PFSK-1 (cell line): ENCODE results near the gene NTRK1.

Experiments used
- FOXP2 ChIP-seq: optimal IDR thresholded peaks from 2 replicates; pipeline ENCODE3; 2011; ENCODE audit warnings: borderline replicate concordance, control low read depth, inconsistent platforms; ENCODE audit not compliant: insufficient read depth; ENCODE audit errors: extremely low read length, extremely low read depth
- POLR2AphosphoS5 ChIP-seq: IDR thresholded peaks from 2 replicates; pipeline ENCODE4 v1.6.1; 2012; ENCODE audit warnings: low read depth, mild to moderate bottlenecking, control low read depth, low read length, moderate library complexity
- SIN3A ChIP-seq: IDR thresholded peaks from 2 replicates; pipeline ENCODE4 v1.6.1; 2012; ENCODE audit warnings: mild to moderate bottlenecking, low read length, moderate library complexity, borderline replicate concordance; ENCODE audit not compliant: insufficient read depth
- TAF1 ChIP-seq: IDR thresholded peaks from 2 replicates; pipeline ENCODE4 v1.6.1; 2012; ENCODE audit warnings: low read length, control low read depth, borderline replicate concordance; ENCODE audit not compliant: insufficient read depth
- TF ChIP-seq, protein P1 (sequence below), 2 experiments: IDR thresholded peaks; 2 replicates each; pipeline versions ENCODE4 v1.6.1 to v1.8.0; 2011 to 2012; ENCODE audit warnings: low read depth in 2 of 2, low read length in 2 of 2, control low read depth in 1 of 2, inconsistent platforms in 1 of 2, mild to moderate bottlenecking in 1 of 2, moderate library complexity in 1 of 2; ENCODE audit not compliant: insufficient read depth in 1 of 2

Gene NTRK1

DNA sequence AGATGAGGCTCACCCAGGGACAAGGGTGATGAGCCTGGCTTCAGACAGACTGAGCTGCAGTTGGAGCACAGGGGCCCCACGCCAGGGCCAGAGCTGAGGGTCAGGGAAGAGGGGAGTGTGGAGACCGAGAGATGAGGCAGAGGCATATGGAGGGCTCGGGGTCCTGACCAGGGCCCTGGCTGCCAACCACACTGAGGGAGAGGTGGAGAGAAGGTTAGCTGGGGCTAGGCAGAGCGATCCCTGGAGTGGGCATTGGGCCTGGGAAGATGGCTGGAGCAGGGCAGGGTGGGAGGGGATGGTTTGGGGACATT lies 40.9 kb downstream of the NTRK1 start:
- TF ChIP-seq TAF1 (no peak), POLR2AphosphoS5 (no peak), FOXP2 (no peak), SIN3A (no peak)
- TF ChIP-seq, protein P1, sequence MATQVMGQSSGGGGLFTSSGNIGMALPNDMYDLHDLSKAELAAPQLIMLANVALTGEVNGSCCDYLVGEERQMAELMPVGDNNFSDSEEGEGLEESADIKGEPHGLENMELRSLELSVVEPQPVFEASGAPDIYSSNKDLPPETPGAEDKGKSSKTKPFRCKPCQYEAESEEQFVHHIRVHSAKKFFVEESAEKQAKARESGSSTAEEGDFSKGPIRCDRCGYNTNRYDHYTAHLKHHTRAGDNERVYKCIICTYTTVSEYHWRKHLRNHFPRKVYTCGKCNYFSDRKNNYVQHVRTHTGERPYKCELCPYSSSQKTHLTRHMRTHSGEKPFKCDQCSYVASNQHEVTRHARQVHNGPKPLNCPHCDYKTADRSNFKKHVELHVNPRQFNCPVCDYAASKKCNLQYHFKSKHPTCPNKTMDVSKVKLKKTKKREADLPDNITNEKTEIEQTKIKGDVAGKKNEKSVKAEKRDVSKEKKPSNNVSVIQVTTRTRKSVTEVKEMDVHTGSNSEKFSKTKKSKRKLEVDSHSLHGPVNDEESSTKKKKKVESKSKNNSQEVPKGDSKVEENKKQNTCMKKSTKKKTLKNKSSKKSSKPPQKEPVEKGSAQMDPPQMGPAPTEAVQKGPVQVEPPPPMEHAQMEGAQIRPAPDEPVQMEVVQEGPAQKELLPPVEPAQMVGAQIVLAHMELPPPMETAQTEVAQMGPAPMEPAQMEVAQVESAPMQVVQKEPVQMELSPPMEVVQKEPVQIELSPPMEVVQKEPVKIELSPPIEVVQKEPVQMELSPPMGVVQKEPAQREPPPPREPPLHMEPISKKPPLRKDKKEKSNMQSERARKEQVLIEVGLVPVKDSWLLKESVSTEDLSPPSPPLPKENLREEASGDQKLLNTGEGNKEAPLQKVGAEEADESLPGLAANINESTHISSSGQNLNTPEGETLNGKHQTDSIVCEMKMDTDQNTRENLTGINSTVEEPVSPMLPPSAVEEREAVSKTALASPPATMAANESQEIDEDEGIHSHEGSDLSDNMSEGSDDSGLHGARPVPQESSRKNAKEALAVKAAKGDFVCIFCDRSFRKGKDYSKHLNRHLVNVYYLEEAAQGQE (IDR thresholded peaks at IDR 0.05; ENCODE audit: insufficient read depth in 1 of 2, low read depth in 2 of 2, low read length in 2 of 2): no peak

DNA sequence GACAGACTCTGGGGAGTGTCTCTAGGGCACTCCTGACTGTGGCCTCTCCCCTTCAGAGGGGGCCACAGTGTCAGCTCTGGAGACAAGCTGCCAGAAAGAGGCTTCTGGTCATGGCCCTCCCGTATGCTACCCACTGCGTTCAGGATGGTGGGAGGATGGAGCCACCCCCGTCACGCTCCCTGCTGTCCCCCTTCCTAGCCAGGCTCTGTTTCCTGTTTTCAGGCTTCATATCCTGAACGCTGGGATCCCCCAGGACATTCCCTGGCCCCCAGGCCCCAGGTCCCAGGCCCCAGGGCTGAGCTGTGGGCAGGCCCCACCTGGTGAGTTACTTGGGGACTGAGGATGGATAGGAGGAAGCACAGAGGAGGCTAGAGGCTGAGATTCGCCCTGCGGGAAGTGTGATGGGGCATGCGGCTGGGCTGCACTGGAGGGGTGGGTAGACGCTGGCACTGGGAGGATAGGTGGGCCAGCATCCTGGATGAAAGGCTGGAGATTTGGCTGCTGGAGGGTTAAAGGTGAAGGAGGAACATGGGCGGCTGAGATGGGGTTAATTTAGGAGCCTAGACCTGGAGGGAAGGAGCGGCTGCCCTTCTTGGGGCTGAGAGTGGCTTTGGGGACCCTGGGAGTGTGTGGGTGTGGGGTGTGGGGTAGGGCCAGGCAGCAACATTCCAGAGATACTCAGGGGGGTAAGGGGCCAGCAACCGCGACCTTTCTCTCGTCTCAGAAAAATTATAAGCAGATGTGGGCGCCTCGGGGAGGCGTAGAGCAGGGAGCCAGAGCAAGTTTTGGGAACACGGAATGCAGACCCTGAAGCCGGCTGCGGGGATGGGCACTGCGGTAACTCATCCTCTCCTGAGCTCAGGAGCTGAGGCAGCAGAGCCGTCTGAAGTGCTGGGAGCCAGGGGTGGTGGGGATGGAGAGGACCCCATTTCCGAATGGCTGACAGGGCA lies 41.6 kb downstream of the NTRK1 start:
- TF ChIP-seq, protein P1 (IDR thresholded peaks at IDR 0.05; ENCODE audit: insufficient read depth in 1 of 2, low read depth in 2 of 2, low read length in 2 of 2): no peak
- TF ChIP-seq FOXP2 (no peak), TAF1 (no peak), POLR2AphosphoS5 (no peak), SIN3A (no peak)

DNA sequence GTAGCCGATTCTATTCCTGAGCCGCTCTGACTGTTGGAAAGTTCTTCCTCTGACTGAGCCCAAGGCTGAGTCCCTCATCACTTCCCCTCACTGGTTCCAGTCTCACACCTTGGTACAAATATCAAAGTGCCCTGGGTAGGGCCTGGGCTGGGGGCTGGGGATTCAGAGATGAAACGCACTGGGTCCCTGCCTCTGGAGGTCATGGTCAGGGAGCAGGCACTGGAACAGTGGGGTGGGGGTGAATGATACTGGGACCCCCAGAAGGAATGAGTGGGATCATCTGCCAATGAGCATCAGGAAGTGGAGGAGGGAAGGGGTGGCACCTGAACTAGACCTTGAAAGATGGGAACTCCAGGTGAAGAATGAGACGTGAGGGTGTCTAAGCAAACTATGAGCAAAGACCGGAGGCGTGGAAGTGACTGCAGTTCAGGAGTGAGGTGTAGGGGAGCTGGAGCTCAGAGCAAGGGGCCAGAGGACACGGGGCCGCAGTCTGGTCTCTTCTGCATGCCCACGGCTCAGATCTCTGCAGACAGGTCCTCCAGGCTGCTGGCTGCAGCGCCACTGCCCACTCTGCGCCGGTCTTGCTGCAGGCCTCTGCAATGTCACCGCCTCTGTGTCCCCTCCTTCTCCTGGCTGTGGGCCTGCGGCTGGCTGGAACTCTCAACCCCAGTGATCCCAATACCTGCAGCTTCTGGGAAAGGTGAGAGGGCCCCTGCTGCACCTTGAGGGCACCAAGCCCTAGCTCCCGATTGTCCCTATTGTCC lies 42.8 kb downstream of the NTRK1 start:
- no peak for TF ChIP-seq TAF1
- TF ChIP-seq SIN3A: no peak
- no peak for TF ChIP-seq FOXP2
- TF ChIP-seq POLR2AphosphoS5: no peak
- TF ChIP-seq, protein P1 (IDR thresholded peaks at IDR 0.05; ENCODE audit: insufficient read depth in 1 of 2, low read depth in 2 of 2, low read length in 2 of 2): no peak

DNA sequence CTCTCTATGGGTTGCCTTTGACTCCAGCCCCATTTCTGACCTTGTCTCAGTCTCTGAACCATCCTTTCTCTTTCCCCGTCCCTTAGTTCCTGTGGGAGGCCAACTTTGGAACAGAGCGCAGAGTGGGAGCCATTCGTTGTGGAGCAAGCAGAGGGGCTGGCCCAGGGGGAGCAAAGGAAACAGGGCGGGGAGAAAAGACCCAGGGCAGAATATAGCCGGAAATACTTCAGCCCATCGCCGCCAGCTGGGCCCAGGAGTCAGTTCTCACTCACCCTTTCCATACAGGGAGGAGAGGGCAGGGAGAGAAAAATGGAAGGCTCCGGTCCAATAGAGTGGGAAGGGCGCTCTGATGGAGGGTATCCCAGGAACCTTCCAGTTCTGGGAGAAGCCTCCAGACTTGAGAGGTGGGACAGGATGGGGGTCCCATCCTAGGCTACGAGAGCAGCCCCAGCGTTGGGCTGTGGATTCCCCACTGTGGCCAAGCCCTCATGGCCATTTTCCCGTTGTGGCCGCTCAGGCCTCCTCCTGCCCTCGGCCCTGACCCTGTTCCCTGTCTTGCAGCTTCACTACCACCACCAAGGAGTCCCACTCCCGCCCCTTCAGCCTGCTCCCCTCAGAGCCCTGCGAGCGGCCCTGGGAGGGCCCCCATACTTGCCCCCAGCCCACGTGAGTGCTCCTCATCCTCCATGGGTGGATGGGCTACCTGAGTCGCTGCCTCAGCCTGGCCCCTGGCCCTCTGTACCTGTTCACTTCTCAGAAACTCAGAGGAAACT lies 43.7 kb downstream of the NTRK1 start:
- TF ChIP-seq, protein P1 (IDR thresholded peaks at IDR 0.05; ENCODE audit: insufficient read depth in 1 of 2, low read depth in 2 of 2, low read length in 2 of 2): no peak
- no peak for TF ChIP-seq TAF1
- TF ChIP-seq POLR2AphosphoS5: no peak
- no peak for TF ChIP-seq SIN3A
- TF ChIP-seq FOXP2: no peak
